ENCODE results near the gene PAQR5.

- TF ChIP-seq CTCF (IDR thresholded peaks at IDR 0.05) (no peak), POLR2AphosphoS5 (IDR thresholded peaks at IDR 0.05) (no peak), EP300 (IDR thresholded peaks at IDR 0.05) (no peak)
These were observed 123.7 kb downstream of the PAQR5 start for GRCh38 chr15:69422336-69422895.

Measured in gastroesophageal sphincter (tissue), 3 donors.